ENCODE measurements around the gene UBE2B.

Gene UBE2B

GRCh38 chr5:134387443-134387842 is 16.1 kb downstream of the UBE2B start:
- TF ChIP-seq CTCF (conservative IDR thresholded peaks at IDR 0.05; ENCODE audit: low read length) (no peak), EZH2phosphoT487 (IDR thresholded peaks at IDR 0.05; ENCODE audit: borderline replicate concordance) (no peak)
- Histone ChIP-seq H3K27me3 (ENCODE audit: insufficient read depth, low read length, poor library complexity, severe bottlenecking) (no peaks in the 10 kb centered on the region), H3K9ac (ENCODE audit: low read depth, low read length, poor library complexity, severe bottlenecking) (no peak overlapping the region), H3K79me2 (ENCODE audit: insufficient read depth, low read length) (no peaks in the 10 kb centered on the region), H3K4me1 (ENCODE audit: insufficient read depth, low read length, poor library complexity, severe bottlenecking) (no peaks in the 10 kb centered on the region), H3K4me3 (ENCODE audit: low read length, poor library complexity, severe bottlenecking) (no peak overlapping the region), H3F3A (ENCODE audit: low read depth) (no peaks in the 10 kb centered on the region), H4K20me1 (ENCODE audit: insufficient read depth, low read length, poor library complexity, severe bottlenecking) (no peaks in the 10 kb centered on the region), H3K9me3 (ENCODE audit: insufficient read depth, low read depth, low read length) (no peaks in the 10 kb centered on the region), H3K4me2 (ENCODE audit: low read depth, low read length, poor library complexity, severe bottlenecking) (no peak overlapping the region), H3K9me2 (replicated peaks; ENCODE audit: low read depth, low read length) (no peaks in the 10 kb centered on the region), H3K36me3 (ENCODE audit: insufficient read depth, low read length) (peaks cover 33% of the 10 kb centered on the region; the same call in 1 of the 2 replicates), H2AFZ (ENCODE audit: low read length) (no peak overlapping the region)

GRCh38 chr5:134392301-134392700 is 20.9 kb downstream of the UBE2B start:
- Histone ChIP-seq H3K36me3 (ENCODE audit: insufficient read depth, low read length) (peaks cover 45% of the 10 kb centered on the region; the same call in 1 of the 2 replicates), H3K9ac (ENCODE audit: low read depth, low read length, poor library complexity, severe bottlenecking) (no peak overlapping the region), H4K20me1 (ENCODE audit: insufficient read depth, low read length, poor library complexity, severe bottlenecking) (no peaks in the 10 kb centered on the region), H3K27me3 (ENCODE audit: insufficient read depth, low read length, poor library complexity, severe bottlenecking) (no peaks in the 10 kb centered on the region), H3K4me3 (ENCODE audit: low read length, poor library complexity, severe bottlenecking) (no peak overlapping the region), H3F3A (ENCODE audit: low read depth) (no peaks in the 10 kb centered on the region), H3K4me1 (ENCODE audit: insufficient read depth, low read length, poor library complexity, severe bottlenecking) (no peaks in the 10 kb centered on the region), H2AFZ (ENCODE audit: low read length) (no peak overlapping the region), H3K79me2 (ENCODE audit: insufficient read depth, low read length) (no peaks in the 10 kb centered on the region), H3K9me3 (ENCODE audit: insufficient read depth, low read depth, low read length) (no peaks in the 10 kb centered on the region), H3K4me2 (ENCODE audit: low read depth, low read length, poor library complexity, severe bottlenecking) (no peak overlapping the region), H3K9me2 (replicated peaks; ENCODE audit: low read depth, low read length) (no peaks in the 10 kb centered on the region)
- TF ChIP-seq CTCF (conservative IDR thresholded peaks at IDR 0.05; ENCODE audit: low read length) = no peak
- TF ChIP-seq EZH2phosphoT487 (IDR thresholded peaks at IDR 0.05; ENCODE audit: borderline replicate concordance) = no peak

- no peak overlapping the region for H3K4me3 ChIP-seq (ENCODE audit: low read length, poor library complexity, severe bottlenecking)
- TF ChIP-seq CTCF (conservative IDR thresholded peaks at IDR 0.05; ENCODE audit: low read length) (no peak), EZH2phosphoT487 (IDR thresholded peaks at IDR 0.05; ENCODE audit: borderline replicate concordance) (no peak)
- no peaks in the 10 kb centered on the region for H3K9me3 ChIP-seq (ENCODE audit: insufficient read depth, low read depth, low read length)
- no peaks in the 10 kb centered on the region for H3K79me2 ChIP-seq (ENCODE audit: insufficient read depth, low read length)
- peaks cover 34% of the 10 kb centered on the region; the same call in 1 of the 2 replicates for H3K36me3 ChIP-seq (ENCODE audit: insufficient read depth, low read length)
- no peaks in the 10 kb centered on the region for H3F3A ChIP-seq (ENCODE audit: low read depth)
- no peak overlapping the region for H3K9ac ChIP-seq (ENCODE audit: low read depth, low read length, poor library complexity, severe bottlenecking)
- no peaks in the 10 kb centered on the region for H3K4me1 ChIP-seq (ENCODE audit: insufficient read depth, low read length, poor library complexity, severe bottlenecking)
- H3K4me2 ChIP-seq (ENCODE audit: low read depth, low read length, poor library complexity, severe bottlenecking) = no peak overlapping the region
- no peaks in the 10 kb centered on the region for H3K9me2 ChIP-seq (replicated peaks; ENCODE audit: low read depth, low read length)
- no peak overlapping the region for H2AFZ ChIP-seq (ENCODE audit: low read length)
- H3K27me3 ChIP-seq (ENCODE audit: insufficient read depth, low read length, poor library complexity, severe bottlenecking) = no peaks in the 10 kb centered on the region
- no peaks in the 10 kb centered on the region for H4K20me1 ChIP-seq (ENCODE audit: insufficient read depth, low read length, poor library complexity, severe bottlenecking)
These were observed 23.6 kb downstream of the UBE2B start for GRCh38 chr5:134394932-134395331.
